HEK293T (cell line): Measurements from ENCODE around the gene DDX28.

Source experiments
- BHLHE40 ChIP-seq: fragments of 450-650 bp; IDR thresholded peaks from 2 replicates; pipeline ENCODE4 v1.6.1; 2016; ENCODE audit warnings: mild to moderate bottlenecking, moderate library complexity, borderline replicate concordance
- L3MBTL2 ChIP-seq: fragments of 450-650 bp; conservative IDR thresholded peaks from 2 replicates; pipeline ENCODE4 v1.6.1; 2016; ENCODE audit warnings: mild to moderate bottlenecking
- NFRKB ChIP-seq: fragments of 450-650 bp; IDR thresholded peaks from 2 replicates; pipeline ENCODE4 v1.6.1; 2016; ENCODE audit warnings: mild to moderate bottlenecking, moderate library complexity
- PKNOX1 ChIP-seq: fragments of 450-650 bp; IDR thresholded peaks from 2 replicates; pipeline ENCODE4 v1.6.1; 2016
- ZNF384 ChIP-seq: fragments of 450-650 bp; IDR thresholded peaks from 2 replicates; pipeline ENCODE4 v1.6.1; 2016

- TF ChIP-seq ZNF384 (no peak), BHLHE40 (no peak), PKNOX1 (no peak), L3MBTL2 (no peak), NFRKB (no peak)
Measured at GRCh38 chr16:68046106-68046505, 23.1 kb upstream of the DDX28 start.
